Fibroblast of pulmonary artery (primary cell): ENCODE measurements around the gene KCTD16.
A peak's percentile ranks its signal among the peaks of the same experiment; 100 is the strongest.

Experiments used
- DNase-seq: peaks from one replicate; pipeline ENCODE4 v3.0.0-alpha.2; 2010; ENCODE audit warnings: low read depth
- H3K4me3 ChIP-seq: replicated peaks from 2 replicates; pipeline ENCODE4 v1.5.1; 2011; ENCODE audit warnings: low read depth, mild to moderate bottlenecking, control low read depth, low read length, moderate library complexity
- TF ChIP-seq, protein P1 (sequence below): IDR thresholded peaks from 2 replicates; pipeline ENCODE4 v1.5.1; 2011; ENCODE audit warnings: mild to moderate bottlenecking, control low read depth, low read length, inconsistent platforms; ENCODE audit errors: missing control alignments

The KCTD16 gene

DNA sequence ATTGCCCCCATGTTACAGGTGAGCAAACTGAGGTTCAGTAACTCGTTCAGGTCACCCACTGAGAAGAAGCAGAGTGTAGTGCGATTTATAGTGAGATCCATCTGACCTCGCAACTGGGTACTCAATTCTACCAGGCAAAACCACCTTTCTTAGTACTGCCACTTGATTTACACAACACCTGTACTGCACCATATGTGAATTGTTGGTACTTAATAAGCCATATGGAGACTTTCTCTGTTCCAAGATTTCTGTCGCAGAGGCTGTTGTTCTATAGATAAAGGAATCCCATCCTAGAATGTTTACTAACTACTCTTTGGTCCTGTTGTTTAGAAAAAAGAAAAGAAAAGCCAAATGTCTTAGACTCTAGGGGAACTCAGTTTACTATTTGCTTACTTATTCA lies 287.5 kb downstream of the KCTD16 start:
- TF ChIP-seq, protein P1, sequence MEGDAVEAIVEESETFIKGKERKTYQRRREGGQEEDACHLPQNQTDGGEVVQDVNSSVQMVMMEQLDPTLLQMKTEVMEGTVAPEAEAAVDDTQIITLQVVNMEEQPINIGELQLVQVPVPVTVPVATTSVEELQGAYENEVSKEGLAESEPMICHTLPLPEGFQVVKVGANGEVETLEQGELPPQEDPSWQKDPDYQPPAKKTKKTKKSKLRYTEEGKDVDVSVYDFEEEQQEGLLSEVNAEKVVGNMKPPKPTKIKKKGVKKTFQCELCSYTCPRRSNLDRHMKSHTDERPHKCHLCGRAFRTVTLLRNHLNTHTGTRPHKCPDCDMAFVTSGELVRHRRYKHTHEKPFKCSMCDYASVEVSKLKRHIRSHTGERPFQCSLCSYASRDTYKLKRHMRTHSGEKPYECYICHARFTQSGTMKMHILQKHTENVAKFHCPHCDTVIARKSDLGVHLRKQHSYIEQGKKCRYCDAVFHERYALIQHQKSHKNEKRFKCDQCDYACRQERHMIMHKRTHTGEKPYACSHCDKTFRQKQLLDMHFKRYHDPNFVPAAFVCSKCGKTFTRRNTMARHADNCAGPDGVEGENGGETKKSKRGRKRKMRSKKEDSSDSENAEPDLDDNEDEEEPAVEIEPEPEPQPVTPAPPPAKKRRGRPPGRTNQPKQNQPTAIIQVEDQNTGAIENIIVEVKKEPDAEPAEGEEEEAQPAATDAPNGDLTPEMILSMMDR = no peak
- H3K4me3 ChIP-seq = no peak overlapping the region
- no peak for DNase-seq

DNA sequence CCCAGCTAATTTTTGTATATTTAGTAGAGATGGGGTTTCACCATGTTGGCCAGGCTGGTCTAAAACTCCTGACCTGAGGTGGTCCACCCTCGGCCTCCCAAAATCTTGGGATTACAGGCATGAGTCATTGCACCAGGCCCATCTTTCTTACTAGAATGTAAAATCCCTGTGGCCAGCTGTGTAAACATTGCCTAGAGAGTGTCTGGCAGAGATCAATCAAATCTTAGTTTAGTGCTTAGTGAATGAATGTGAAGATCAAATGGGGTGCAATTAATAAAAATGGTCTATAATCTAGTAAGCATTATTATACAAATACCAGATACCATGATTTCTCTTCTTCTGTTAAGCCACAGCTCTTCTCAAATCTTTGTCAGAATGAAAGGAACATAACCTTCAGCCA lies 289.9 kb downstream of the KCTD16 start:
- no peak for DNase-seq
- no peak overlapping the region for H3K4me3 ChIP-seq
- TF ChIP-seq, protein P1 = no peak

DNA sequence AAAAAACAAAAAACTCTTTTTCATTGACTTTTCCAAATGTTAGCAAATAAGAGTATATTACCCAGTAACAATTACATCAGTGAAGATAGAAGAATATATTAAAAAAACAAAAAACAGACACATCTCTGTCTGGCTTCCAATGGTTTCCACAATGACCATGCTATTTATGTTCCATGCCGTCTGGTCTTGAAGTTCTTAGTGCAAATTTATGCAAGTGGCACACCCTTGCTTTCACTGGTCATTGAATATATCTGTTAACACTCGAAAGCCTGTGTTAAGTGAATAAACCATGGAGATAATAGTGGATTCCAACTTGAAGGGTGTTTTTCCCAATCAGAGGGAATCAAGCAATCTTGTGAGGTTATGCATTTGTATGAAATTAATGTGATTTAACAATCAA lies 291.9 kb downstream of the KCTD16 start:
- no peak for DNase-seq
- TF ChIP-seq, protein P1 = no peak
- H3K4me3 ChIP-seq = no peak overlapping the region

DNA sequence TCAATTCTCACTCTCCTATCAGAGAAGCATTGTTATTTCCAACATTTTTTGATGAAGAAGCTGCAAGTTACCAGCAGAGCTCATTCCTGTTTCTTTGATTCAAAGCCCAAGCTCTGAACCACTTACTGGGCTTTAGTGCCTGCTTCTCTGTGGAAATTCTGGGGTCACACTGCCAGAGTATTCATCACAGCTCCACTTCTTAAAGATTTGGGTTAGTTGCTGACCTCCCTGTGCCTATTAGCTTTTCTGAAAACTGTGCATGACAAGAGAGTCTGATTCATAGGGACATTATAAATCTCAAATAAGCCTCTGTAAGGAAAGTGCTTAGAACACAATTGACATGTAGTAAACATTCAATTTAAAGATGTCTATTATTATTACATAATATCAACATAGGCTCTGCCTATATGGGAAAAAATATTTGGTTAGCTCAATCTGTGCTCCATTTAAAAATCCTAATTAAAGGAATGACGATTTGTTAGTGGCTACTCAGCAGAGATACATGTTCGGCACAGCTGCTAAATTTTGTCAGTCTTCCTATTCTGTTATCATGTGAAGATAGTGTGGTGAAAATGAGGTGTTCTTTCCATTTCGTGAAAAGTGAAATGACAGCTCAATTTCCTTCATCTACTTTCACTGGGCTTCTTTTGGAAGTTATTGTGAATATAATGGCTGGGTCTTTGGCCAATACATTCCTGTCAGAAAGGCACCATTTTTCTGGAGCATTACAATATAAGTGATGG lies 293.0 kb downstream of the KCTD16 start:
- TF ChIP-seq, protein P1 = no peak
- no peak for DNase-seq
- H3K4me3 ChIP-seq = no peak overlapping the region

DNA sequence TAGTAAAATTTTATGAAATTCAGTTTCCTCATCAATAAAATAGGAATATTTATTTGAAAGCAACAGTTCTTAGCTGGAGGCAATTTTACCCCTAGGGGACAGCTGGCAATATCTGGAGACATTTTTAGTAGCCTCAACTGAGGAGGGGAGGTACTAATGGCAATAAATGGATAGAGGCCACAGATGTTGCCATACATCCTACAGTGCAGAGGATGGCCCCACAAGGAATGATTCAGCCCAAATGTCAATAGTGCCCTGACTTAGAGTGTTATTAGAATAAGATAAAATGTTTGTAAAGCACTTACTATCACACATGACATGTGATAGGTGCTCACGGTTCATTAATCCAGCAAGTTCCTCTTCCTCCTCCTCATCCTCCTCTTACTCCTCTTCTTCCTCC lies 293.6 kb downstream of the KCTD16 start:
- TF ChIP-seq, protein P1 = no peak
- no peak for DNase-seq
- no peak overlapping the region for H3K4me3 ChIP-seq

DNA sequence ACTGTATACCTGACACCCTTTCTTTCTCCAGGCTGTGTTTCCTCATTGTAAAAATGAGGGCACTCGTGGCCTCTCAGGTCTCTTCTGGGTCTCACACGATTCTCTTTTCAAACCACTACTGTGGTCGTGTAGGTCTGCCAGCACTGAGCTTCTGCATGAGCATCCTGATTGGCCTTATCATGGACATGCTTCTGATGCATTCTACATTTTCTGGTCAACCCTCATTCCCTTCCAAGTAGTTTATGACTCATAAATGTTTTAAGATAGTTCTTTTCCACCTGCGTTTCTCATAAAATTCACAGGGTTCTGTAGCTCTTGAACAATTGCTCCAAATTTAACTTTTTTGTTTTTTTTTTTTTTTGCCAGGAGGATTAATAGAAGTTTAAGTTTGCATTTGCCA lies 294.8 kb downstream of the KCTD16 start:
- TF ChIP-seq, protein P1 = no peak
- DNase-seq = no peak

DNA sequence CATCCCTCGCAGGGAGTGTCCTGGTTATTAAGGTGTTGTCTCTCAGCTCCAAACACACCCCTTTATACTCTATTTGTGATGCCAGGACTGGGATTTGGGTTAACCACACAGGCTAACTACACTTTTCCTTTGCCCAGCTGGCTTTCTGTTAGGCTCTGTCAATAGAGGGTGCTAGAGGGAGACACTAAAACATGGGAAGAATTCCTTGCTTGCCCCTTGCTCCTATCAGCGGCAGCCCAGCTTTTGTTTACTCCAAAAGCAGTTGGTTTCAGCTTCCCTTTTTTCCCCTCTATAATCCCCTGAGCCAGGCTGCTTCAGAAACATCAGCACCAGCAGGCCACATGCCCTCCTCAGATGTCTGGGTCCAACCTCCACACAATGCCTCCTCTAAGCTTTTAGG lies 297.1 kb downstream of the KCTD16 start:
- no peak overlapping the region for H3K4me3 ChIP-seq
- DNase-seq = peak; percentile 51
- TF ChIP-seq, protein P1 = peak; percentile 79

More for the DNA sequence above, 294.8 kb downstream of the KCTD16 start:
- no peak overlapping the region for H3K4me3 ChIP-seq
